GM21737 (cell line): ENCODE results near the gene ACSS1.

Experiments
- ATAC-seq: cut with Tn5 transposase; IDR thresholded peaks from one replicate; pipeline ENCODE4 v1.9.1; 2021; ENCODE audit warnings: mild to moderate bottlenecking, moderate library complexity; ENCODE audit not compliant: unreplicated experiment

ACSS1 gene

GRCh38 chr20:25061103-25061799 is 3.3 kb upstream of the ACSS1 start:
- no peak for ATAC-seq

- no peak for ATAC-seq
These were observed 2.0 kb upstream of the ACSS1 start for GRCh38 chr20:25059866-25060465.

DNA sequence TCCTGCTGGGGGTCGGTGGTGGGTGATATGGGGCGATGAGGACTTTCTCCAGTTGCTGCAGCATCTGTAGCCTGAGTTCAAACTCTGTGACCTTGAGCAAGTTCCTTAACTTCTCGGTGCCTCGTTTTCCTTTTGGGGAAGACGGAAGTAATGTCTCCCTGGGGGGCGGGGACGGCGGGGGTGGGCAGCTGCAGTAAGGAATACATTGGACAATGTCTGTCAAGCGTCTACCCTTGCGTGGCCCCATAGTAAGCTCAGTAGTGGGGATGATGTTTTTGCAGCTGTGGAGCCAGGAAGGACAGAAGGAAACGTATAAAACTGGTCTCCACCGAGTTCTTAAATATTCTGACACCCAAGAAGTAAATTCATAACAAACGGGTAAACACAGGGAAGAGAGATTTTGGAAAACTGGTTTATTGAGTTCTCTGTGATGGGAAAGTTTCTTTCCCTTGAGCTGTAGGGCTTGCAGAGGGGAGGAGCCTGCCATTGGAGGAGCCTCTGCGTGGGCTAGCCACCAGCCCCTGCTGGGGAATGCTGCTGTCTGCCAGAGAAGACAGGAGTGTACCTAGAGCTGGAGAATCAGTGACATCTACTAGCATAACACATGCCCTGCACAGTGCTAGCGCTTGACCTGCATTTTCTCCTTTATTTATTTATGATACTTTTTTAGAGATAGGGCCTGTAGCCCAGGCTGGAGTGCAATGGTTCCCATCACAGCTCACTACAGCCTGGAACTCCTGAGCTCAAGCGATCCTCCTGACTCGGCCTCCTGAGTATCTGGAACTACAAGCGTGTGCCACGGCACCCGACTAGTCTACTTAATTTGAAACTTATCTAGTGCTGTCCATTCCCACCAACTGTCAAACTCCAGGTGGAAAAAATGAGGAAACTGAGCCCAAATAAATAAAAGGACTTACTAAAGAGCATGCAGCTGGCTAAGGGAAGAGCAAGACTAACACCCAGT is 1.2 kb upstream of the ACSS1 start:
- no peak for ATAC-seq

- peak; percentile 32 for ATAC-seq
These were observed 497 bp downstream of the ACSS1 start for GRCh38 chr20:25057234-25058050.

DNA sequence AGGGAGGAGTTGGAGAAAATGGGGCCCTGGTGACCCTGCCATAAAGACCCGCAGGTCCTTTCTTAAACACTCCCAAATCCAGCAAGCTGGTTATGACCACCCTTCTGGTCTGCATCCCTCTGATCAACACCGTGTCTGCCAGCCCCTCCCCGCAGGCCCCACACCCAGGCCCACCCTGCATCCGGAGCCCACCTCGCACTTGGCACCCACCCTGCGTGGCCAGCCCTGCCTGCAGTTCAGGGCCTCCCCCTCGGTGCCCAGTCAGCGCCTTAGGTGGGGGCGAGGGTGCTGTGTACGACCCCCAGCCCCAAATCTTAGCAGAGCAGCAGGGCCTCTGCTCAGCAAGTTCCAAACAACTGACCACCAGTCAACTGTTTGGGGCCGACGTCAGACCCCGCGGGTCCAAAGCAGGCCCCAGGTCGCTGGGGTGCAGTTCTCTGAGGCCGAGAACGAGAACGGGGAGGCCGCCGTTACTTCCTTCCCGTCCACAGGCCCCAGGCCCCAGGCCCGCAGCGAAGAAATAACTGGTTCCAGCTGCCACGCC is 1.2 kb downstream of the ACSS1 start:
- no peak for ATAC-seq

GRCh38 chr20:25055711-25056495 is 2.0 kb downstream of the ACSS1 start:
- ATAC-seq = no peak

GRCh38 chr20:25054995-25055629 is 2.8 kb downstream of the ACSS1 start:
- no peak for ATAC-seq

GRCh38 chr20:25054096-25054820 is 3.7 kb downstream of the ACSS1 start:
- ATAC-seq = no peak

GRCh38 chr20:25053255-25054031 is 4.5 kb downstream of the ACSS1 start:
- ATAC-seq = no peak

GRCh38 chr20:25052255-25053194 is 5.4 kb downstream of the ACSS1 start:
- no peak for ATAC-seq

DNA sequence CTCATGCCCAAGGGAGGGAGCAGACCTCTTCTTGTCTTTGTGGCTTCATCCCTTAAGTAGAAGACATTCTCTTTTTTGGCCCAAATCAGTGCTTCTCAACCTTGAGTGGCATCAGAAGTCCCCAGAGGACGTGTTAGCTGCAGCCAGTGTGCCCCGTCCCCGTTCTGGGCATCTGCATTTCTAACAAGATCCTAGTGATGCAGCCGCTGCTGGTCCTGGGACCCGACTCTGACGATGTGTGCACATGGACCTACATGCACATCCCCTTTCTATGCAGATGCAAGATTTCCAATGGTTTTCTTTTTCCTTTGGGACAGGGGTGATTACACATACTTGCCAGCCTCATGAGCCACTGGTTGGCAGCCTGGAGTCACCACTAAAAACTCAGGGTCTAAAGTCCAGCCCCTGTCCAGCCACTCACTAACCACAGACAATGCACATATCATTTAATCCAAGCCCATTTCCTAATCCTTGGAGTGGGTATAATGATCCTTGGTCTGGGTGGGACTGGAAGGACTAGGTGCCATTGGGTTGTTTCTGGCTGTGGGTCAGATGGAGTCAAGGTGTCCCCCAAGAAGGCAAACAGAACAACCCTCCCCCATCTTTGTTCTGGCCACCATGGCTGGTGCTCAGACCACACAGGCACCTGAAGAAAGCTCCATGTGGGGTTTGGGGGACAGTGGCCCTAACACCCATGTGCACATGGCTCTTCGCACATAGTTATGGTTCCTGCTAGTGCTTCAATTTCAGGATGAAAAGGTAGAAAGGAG is 6.4 kb downstream of the ACSS1 start:
- no peak for ATAC-seq

- ATAC-seq = no peak
These were observed 7.2 kb downstream of the ACSS1 start for GRCh38 chr20:25050501-25051350.

DNA sequence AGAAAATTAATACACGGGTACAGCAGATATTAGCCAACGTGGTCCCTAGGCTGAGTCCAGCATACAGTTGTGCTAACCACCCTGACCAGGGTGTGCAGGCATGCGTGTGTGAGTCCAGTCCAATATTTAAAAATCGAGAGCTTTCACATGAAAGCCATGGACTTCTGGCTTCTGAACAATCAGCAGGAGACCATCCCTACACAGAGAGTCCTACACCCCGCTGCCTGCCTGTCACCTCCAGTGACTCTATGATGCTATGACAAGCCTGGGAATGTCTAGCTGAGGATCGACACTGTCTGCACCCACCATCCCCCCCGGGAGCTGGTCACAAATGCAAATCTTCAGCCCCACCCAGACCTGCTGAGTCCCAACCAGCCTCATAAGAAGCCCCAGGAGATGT is 7.9 kb downstream of the ACSS1 start:
- no peak for ATAC-seq

- ATAC-seq = no peak
These were observed 8.5 kb downstream of the ACSS1 start for GRCh38 chr20:25049261-25050060.
